B cell (primary cell): Measurements from ENCODE around the gene HOXD10. TPM values are rescaled to one million over a fixed set of nuclear protein-coding genes. Genes with fewer than 3 reads are reported as not detected.

Source experiments
- ATAC-seq: fragments of 200-7000 bp; cut with Tn5 transposase; one replicate; pipeline ENCODE4 v1.10.0; 2021; ENCODE audit warnings: low read depth, mild to moderate bottlenecking, moderate number of reproducible peaks, moderate library complexity
- CTCF ChIA-PET: fragments of 350-600 bp; sonication (Branson Sonifier 250); formaldehyde crosslinking; loops from one replicate; lab custom pipeline; 2021; ENCODE audit warnings: antibody characterized with exemption, inconsistent platforms; lab: Charles Lee
- POLR2A ChIA-PET: fragments of 350-600 bp; sonication (Branson Sonifier 250); formaldehyde crosslinking; loops from one replicate; lab custom pipeline; 2021; ENCODE audit warnings: antibody characterized with exemption; lab: Charles Lee
- DNase-seq: peaks from one replicate; pipeline ENCODE4 v3.0.0; 2013
- H2AFZ ChIP-seq: 2 replicates; pipeline ENCODE4 v1.6.1; 2012; ENCODE audit warnings: mild to moderate bottlenecking, low read depth, low read length; ENCODE audit not compliant: insufficient read depth, poor library complexity, severe bottlenecking
- H3K27ac ChIP-seq, 2 donors: 1 replicate in 1 of 2; 2 replicates in 1 of 2; pipeline ENCODE4 v1.5.1; 2012 to 2013; ENCODE audit warnings: low read length in 2 of 2, mild to moderate bottlenecking in 2 of 2, moderate library complexity in 1 of 2
- H3K27me3 ChIP-seq, 4 experiments: fragments of 200-600 bp in 1 of 4; sonication (generic) in 1 of 4; replicated peaks in 1 of 4; 1 replicate in 2 of 4; 2 replicates in 2 of 4; pipeline versions ENCODE4 v1.6.1 to v1.7.0; 2013 to 2016; ENCODE audit warnings: low read length in 3 of 4, mild to moderate bottlenecking in 2 of 4, mixed read lengths in 1 of 4, moderate library complexity in 1 of 4; ENCODE audit not compliant: insufficient read depth in 4 of 4, control insufficient read depth in 3 of 4; ENCODE audit errors: control extremely low read depth in 1 of 4
- H3K36me3 ChIP-seq, 2 experiments: replicated peaks in 1 of 2; 1 replicate in 1 of 2; 2 replicates in 1 of 2; pipeline versions ENCODE4 v1.6.1 to v1.7.1; 2013; ENCODE audit warnings: low read length in 1 of 2; ENCODE audit not compliant: insufficient read depth in 2 of 2, control insufficient read depth in 1 of 2; ENCODE audit errors: control extremely low read depth in 1 of 2, extremely low read depth in 1 of 2
- H3K4me1 ChIP-seq, 2 donors: fragments of 200-600 bp in 1 of 2; sonication (generic) in 1 of 2; 1 replicate in 1 of 2; 2 replicates in 1 of 2; pipeline versions ENCODE4 v1.5.1 to v1.6.1; 2013 to 2017; ENCODE audit warnings: low read length in 2 of 2; ENCODE audit not compliant: control insufficient read depth in 2 of 2, insufficient read depth in 2 of 2
- H3K4me2 ChIP-seq: replicated peaks from 2 replicates; pipeline ENCODE3; 2012; ENCODE audit warnings: mild to moderate bottlenecking, low read depth, low read length; ENCODE audit not compliant: poor library complexity, severe bottlenecking
- H3K4me3 ChIP-seq, 5 experiments: fragments of 200-600 bp in 1 of 5; sonication (generic) in 1 of 5; 1 replicate in 3 of 5; 2 replicates in 2 of 5; pipeline versions ENCODE4 v1.5.1 to v1.7.0; 2011 to 2016; ENCODE audit warnings: low read length in 4 of 5, mild to moderate bottlenecking in 4 of 5, low read depth in 2 of 5, control low read depth in 1 of 5, moderate library complexity in 1 of 5; ENCODE audit not compliant: insufficient read depth in 1 of 5; ENCODE audit errors: control extremely low read depth in 1 of 5, extremely low read depth in 1 of 5
- H3K79me2 ChIP-seq: fragments of 200-600 bp; sonication (generic); one replicate; pipeline ENCODE4 v1.6.0; 2016; ENCODE audit warnings: low read length; ENCODE audit not compliant: control insufficient read depth, insufficient read depth
- H3K9ac ChIP-seq: fragments of 200-600 bp; sonication (generic); 2 replicates; pipeline ENCODE4 v1.6.1; 2017; ENCODE audit warnings: mild to moderate bottlenecking, low read length, moderate library complexity
- H3K9me3 ChIP-seq, 3 donors: one replicate each; pipeline versions ENCODE4 v1.6.1 to v1.7.1; 2013; ENCODE audit warnings: low read length in 2 of 3; ENCODE audit not compliant: control insufficient read depth in 2 of 3, insufficient read depth in 1 of 3; ENCODE audit errors: control extremely low read depth in 1 of 3
- H4K20me1 ChIP-seq: 2 replicates; pipeline ENCODE4 v1.6.0; 2012; ENCODE audit warnings: mild to moderate bottlenecking, low read length; ENCODE audit not compliant: insufficient read depth, control insufficient read depth, poor library complexity, severe bottlenecking
- H3K27ac Mint-ChIP-seq: one replicate; pipeline ENCODE4 v1.8.0; 2021; ENCODE audit warnings: mixed read lengths
- H3K27me3 Mint-ChIP-seq: one replicate; pipeline ENCODE4 v1.8.0; 2021; ENCODE audit warnings: mixed read lengths
- H3K4me1 Mint-ChIP-seq: one replicate; pipeline ENCODE4 v1.8.0; 2021; ENCODE audit warnings: mixed read lengths
- H3K4me3 Mint-ChIP-seq: one replicate; pipeline ENCODE4 v1.8.0; 2021; ENCODE audit warnings: mixed read lengths
- H3K9me3 Mint-ChIP-seq: one replicate; pipeline ENCODE4 v1.8.0; 2022; ENCODE audit warnings: mixed read lengths; ENCODE audit not compliant: insufficient read depth
- CTCF ChIP-seq: fragments of 200-600 bp; IDR thresholded peaks from one replicate; pipeline ENCODE4 v1.8.0; 2022; ENCODE audit warnings: antibody characterized with exemption, mild to moderate bottlenecking
- EZH2 ChIP-seq: IDR thresholded peaks from 2 replicates; pipeline ENCODE4 v1.6.1; 2012; ENCODE audit warnings: borderline replicate concordance, low read depth, mild to moderate bottlenecking, moderate library complexity, low read length; ENCODE audit not compliant: insufficient read depth, poor library complexity, severe bottlenecking
- WGBS: methylation state at CpG from one replicate; pipeline ENCODE4 v1.1.5; 2013; ENCODE audit warnings: missing lambda C conversion rate; ENCODE audit not compliant: insufficient coverage; 5-methylcytosine and 5-hydroxymethylcytosine counted together
- intact Hi-C: fragments of 100-400 bp; cut with micrococcal nuclease; formaldehyde crosslinking; loops from one replicate; pipeline ENCODE4 v1.10.0; 2022
- polyA plus RNA-seq: library from polyadenylated mRNA; depleted of rRNA; stranded (reverse); fragments of >200 nt; gene quantifications from 2 replicates; pipeline ENCODE4 v1.2.3, GENCODE V29; 2012
- total RNA-seq, 2 donors: library from RNA; stranded (reverse); fragments of 120-200 nt in 1 of 2; gene quantifications; 1 replicate in 1 of 2; 2 replicates in 1 of 2; pipeline versions ENCODE4 v1.2.3 to v1.2.4, GENCODE V29; 2013 to 2022

The HOXD10 gene
- total and polyA plus RNA-seq, 2 donors (not counting 1 experiment from before 2014, with no cell fraction given) = not detected

- H2AFZ ChIP-seq = no peak overlapping the region
- peaks cover 0 to 69% (median 0%) of the 10 kb centered on the region in 3 donors for H3K9me3 ChIP-seq
- peaks cover 2% of the 10 kb centered on the region for H3K9me3 Mint-ChIP-seq
- no peaks in the 10 kb centered on the region for H3K79me2 ChIP-seq
- peaks cover 0 to 93% (median 56%) of the 10 kb centered on the region in 4 experiments for H3K27me3 ChIP-seq
- ChIA-PET POLR2A (no interaction called here), CTCF (interaction anchor here (0.5 to 0.6 kb wide), 2 partner anchors 20 to 491 kb away, joined by 3 read pairs; no protein-coding TSS in a partner anchor)
- peaks cover 67% of the 10 kb centered on the region for H3K27me3 Mint-ChIP-seq
- no peak overlapping the region for H3K9ac ChIP-seq
- peaks cover 9% of the 10 kb centered on the region for H3K4me1 Mint-ChIP-seq
- no peak overlapping the region for H3K4me2 ChIP-seq
- DNase-seq = no peak
- H3K4me1 ChIP-seq = peaks cover 12 to 21% of the 10 kb centered on the region in 2 donors
- no peak for ATAC-seq
- no peak overlapping the region for H3K4me3 Mint-ChIP-seq
- intact Hi-C loops = no loop called here
- no peak overlapping the region for H3K27ac Mint-ChIP-seq
- no peaks in the 10 kb centered on the region for H4K20me1 ChIP-seq
- no peak for TF ChIP-seq EZH2
- TF ChIP-seq CTCF = no peak
- H3K36me3 ChIP-seq = no peaks in the 10 kb centered on the region
- WGBS = 21% methylated on average over 47 of the region's 50 CpGs
- H3K27ac ChIP-seq = no peak overlapping the region
- no peak overlapping the region for H3K4me3 ChIP-seq
Observed at GRCh38 chr2:176160251-176160985, 43.8 kb downstream of the HOXD10 start.
